Purkinje cell (primary cell): Measurements from ENCODE around the gene ATP5MC3. TPM values are rescaled to one million over a fixed set of nuclear protein-coding genes. Genes with fewer than 3 reads are reported as not detected.

Source experiments
- polyA plus RNA-seq: library from polyadenylated mRNA; unstranded; fragments of >200 nt; fragmentation: Nextera tagmentation; gene quantifications from 2 replicates; pipeline ENCODE4 v1.2.1, GENCODE V29; 2014

Gene ATP5MC3
- polyA plus RNA-seq: 1,157 and 1,193 TPM in 2 replicates

GRCh38 chr2:175181104-175181876, at the start of gene ATP5MC3:
Gene ATP5MC3 (minus strand): TSS chr2:175181710. CDS start chr2:175181393, 317 bp downstream.

DNA sequence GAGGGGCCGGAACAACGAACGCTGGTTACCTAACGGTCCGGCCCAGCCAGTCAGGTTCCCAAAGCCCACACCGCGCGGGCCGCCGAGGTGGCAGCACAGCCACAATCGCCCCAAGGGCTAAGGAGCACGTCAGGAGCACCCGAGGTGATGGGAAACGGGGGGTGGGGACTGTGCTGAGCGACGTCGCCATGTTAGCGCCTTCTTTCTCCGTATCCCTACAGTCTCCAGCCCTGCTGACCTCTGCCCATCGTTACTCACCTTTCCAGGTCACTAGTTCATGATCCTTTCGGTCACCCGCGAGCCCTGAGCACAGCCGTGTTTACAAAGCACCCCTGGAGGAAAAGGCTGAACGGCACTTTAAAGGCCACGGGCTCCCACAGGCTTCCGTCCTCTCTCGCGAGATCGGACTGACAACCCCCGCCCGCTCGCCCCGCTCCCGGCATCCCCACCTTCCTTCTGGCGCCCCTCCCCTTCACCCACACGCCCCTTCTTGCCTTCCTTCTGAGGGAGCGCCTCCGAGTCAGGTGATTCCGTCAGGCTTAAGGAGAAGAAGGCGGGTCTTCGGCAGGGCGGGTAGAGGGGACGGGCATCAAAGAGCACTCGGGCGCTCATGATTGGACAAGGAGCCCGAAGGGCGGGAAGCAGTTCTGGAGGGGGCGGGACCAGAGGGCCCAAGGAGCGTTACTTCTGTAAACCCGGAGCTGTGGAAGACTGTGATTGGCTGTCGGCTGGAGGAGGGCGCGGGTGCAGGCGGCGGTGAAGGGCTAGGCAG, 13.5 kb downstream of the ATP5MC3 start, which contains the start of gene ATF2:
Gene ATF2, minus strand, starts transcription at position 412 of the 772 bp plus-strand sequence. CDS start 31,760 bp downstream, outside the sequence.

Other genes starting within 250 kb of the ATP5MC3 start
- gene CHN1, start 176.3 kb downstream of the ATP5MC3 start, polyA plus RNA-seq: 2,135 and 2,644 TPM in 2 replicates
- 36.1 and 39.1 TPM in 2 replicates for gene ATF2, start 13.5 kb downstream of the ATP5MC3 start, polyA plus RNA-seq